NCI-H2227 (cell line): ENCODE data around the gene IL17RA.
"Not testable (repeated sequence)": the region's sequence is repeated elsewhere in the genome, so short reads cannot be mapped to it uniquely, and the experiment has no call there.

Experiments
- DNase-seq: peaks from one replicate; lab custom pipeline; 2025; ENCODE audit not compliant: unreplicated experiment; lab: John Stamatoyannopoulos, UW

Gene IL17RA, protein sequence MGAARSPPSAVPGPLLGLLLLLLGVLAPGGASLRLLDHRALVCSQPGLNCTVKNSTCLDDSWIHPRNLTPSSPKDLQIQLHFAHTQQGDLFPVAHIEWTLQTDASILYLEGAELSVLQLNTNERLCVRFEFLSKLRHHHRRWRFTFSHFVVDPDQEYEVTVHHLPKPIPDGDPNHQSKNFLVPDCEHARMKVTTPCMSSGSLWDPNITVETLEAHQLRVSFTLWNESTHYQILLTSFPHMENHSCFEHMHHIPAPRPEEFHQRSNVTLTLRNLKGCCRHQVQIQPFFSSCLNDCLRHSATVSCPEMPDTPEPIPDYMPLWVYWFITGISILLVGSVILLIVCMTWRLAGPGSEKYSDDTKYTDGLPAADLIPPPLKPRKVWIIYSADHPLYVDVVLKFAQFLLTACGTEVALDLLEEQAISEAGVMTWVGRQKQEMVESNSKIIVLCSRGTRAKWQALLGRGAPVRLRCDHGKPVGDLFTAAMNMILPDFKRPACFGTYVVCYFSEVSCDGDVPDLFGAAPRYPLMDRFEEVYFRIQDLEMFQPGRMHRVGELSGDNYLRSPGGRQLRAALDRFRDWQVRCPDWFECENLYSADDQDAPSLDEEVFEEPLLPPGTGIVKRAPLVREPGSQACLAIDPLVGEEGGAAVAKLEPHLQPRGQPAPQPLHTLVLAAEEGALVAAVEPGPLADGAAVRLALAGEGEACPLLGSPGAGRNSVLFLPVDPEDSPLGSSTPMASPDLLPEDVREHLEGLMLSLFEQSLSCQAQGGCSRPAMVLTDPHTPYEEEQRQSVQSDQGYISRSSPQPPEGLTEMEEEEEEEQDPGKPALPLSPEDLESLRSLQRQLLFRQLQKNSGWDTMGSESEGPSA

GRCh38 chr22:17084554-17085276 is at the start of gene IL17RA:
Gene IL17RA, plus strand, starts transcription at chr22:17085000. Its CDS starts 92 bp downstream, at chr22:17085092.
- peak; percentile 92 for DNase-seq

DNA sequence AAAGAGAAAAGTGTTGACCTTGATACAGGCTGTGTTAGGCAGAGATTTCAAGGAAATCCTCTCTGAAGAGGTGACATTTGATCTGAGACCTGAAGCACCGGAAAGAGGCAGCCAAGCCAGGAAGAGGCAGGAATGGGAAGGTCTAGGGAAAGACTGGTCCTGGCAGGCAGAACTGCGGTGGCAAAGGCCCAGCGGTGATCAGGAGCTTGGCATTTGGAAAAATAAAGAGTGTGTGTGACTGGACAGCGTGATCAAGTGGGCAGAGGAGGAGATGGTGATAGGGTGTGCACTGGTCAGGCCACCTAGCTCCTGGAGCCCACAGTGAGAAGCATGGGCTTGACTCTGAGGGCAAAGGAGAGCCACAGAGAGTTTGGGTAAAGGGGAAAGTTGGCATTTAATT is 49.6 kb upstream of the IL17RA start:
- no peak for DNase-seq

- not testable (repeated sequence) for DNase-seq
These were observed 48.6 kb upstream of the IL17RA start for GRCh38 chr22:17035976-17036841.

- peak; percentile 39 for DNase-seq
These were observed 47.7 kb upstream of the IL17RA start for GRCh38 chr22:17036842-17037711.

DNA sequence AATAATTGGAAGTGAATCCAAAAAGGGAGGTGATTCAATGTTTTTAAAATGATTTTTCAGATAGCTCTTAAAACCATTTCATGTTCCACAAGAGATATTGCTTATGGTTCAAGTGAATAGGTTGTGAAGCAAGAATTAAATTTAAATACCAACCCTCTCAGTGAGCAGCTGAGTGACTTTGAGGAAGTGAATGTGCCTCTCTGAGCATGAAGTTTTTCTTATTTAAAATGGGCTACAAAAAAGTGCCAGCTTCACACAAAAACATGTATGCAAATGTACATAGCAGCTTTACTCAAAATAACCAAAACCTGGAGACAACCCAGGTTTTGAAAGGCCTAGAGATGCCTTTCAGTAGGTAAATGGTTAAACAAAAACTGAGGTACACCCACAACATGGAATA is 41.3 kb upstream of the IL17RA start:
- no peak for DNase-seq

- no peak for DNase-seq
These were observed 38.0 kb upstream of the IL17RA start for GRCh38 chr22:17046566-17047348.

- DNase-seq, result no peak
These were observed 37.1 kb upstream of the IL17RA start for GRCh38 chr22:17047656-17048055.

- no peak for DNase-seq
These were observed 28.7 kb upstream of the IL17RA start for GRCh38 chr22:17056058-17056457.

GRCh38 chr22:17056807-17057206 is 28.0 kb upstream of the IL17RA start:
- no peak for DNase-seq

DNA sequence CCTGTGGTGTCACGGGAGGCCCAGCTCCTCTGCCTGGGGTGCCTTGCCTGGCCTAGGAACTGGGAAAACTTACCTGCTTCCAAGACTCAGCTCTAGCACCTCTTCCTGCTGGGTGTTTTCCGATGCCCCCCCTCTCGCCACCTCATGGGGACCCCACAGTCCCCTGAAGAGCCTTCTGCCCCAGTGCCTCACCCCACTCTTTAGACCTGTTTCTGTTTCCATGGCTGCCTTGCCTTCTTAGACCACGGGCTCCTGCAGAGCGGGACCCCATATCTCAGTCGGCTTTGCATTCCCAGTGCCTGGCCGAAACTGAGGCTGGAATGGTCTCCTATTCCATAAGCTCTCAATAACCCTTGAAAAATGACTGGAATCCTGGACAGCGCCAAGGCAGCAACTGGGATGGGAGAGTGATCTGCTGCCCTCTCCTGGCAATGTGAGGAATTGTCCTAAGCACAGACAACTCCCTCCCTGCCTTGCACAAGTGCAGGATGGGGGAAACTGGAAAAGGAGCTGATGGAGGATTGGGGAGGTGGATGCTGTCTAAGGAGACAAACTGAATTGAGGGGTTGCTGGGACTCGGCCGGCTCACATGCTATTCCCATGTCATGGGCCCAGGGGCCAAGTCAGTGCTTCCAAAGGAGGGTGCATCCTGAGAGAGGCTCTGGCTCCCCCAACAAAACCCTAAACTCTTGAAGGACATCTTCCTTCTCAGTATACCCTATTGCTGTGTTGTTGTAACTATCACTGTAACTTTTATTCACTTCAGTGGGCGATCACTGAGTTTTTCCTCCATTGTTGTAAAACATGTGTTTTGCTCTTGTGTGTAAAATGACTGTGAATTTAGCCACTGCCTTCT is 26.6 kb upstream of the IL17RA start:
- DNase-seq, result peak; percentile 78

GRCh38 chr22:17060126-17060525 is 24.7 kb upstream of the IL17RA start:
- no peak for DNase-seq

- DNase-seq, result no peak
These were observed 21.2 kb upstream of the IL17RA start for GRCh38 chr22:17063411-17064106.

DNA sequence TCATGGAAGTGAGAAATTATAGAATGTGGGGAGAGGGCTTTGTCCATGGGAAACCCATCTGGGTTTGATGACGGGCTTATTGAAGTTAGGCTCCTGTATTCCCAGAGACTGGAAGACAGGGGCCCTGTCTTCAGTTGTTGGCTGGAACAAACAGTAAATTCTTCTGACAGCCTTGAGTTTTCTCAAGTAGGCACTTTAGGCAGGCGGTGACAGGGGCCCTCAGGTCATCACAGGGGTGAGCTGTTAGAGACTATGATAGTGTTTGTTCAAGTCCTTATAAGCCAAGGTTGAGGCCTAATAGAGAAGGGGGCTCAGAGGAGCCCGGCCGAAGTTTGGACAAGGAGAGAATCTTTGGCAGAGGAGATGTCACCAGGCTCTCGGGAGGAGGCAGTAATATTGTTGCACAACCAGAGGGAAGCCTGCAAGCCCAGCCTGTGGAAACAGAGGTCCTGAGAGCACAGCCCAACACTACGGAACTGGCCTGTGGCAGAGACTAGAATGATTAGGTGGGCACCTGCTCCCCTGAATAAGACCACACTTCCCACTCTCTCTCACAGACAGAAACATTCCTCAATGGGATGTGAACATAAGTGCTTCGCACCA is 20.2 kb upstream of the IL17RA start:
- DNase-seq, result no peak

GRCh38 chr22:17065433-17065832 is 19.4 kb upstream of the IL17RA start:
- no peak for DNase-seq

DNA sequence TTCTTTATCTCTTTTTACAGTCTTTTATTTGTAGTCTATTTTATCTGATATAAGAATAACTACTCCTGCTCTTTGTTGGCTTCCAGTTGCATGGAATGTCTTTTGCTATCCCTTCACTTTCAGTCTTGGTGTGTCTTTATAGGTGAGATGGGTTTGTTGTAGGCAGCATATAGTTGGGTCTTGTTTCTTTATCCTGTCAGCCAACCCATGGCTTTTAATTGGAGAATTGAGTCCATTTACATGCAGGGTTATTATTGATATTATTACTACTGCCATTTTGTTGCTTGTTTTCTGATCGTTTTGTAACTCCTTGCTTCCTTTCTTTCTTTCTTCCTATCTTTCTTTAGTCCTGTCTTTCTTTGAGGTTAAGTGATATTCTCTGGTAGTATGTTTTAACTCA is 11.9 kb upstream of the IL17RA start:
- no peak for DNase-seq

- DNase-seq, result no peak
These were observed 10.2 kb upstream of the IL17RA start for GRCh38 chr22:17074648-17075002.

DNA sequence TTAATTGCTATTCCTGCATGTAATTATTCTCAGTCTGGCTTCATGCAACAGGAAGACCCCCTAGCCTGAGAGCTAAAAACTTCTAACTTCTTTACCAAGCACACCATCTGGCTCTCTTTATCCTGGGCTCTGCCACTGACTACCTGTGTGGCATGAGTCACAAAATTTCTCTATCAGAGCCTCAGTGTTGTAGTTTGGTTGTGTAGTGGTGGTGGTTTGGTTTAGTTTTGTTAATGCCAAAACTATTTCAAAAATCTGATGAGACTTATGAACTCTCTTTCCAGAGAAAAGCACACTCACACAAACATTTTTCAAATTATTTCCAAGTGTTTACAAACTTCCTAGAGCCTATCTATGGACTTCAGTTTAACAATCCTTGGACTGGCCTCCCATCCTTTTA is 7.5 kb upstream of the IL17RA start:
- DNase-seq, result no peak
